Measurements from ENCODE around the gene RBFOX1. TPM values are rescaled to one million over a fixed set of nuclear protein-coding genes. Genes with fewer than 3 reads are reported as not detected.

RBFOX1 gene
- total and polyA plus RNA-seq, 10 of the 15 experiments (the other 5 are each of a cell fraction or from before 2014, with no cell fraction given) = 0.87 TPM; not detected in 9

GRCh38 chr16:7313170-7313569, 19.5 kb upstream of the RBFOX1 start:
- H3K4me3 ChIP-seq = no peak overlapping the region
- in situ Hi-C loops (cut with MboI) = no loop called here
- TF ChIP-seq LARP7 (IDR thresholded peaks at IDR 0.05) (no peak), ZBTB33 (IDR thresholded peaks at IDR 0.05) (no peak), CTCF (IDR thresholded peaks at IDR 0.05 in 2 of 3, conservative IDR thresholded peaks at IDR 0.05 in 1 of 3; ENCODE audit: control insufficient read depth in 2 of 3, extremely low read depth in 1 of 3, insufficient read depth in 1 of 3, low read depth in 3 of 3, low read length in 3 of 3) (peak in 2 of 3 experiments; percentile 2 to 21; a peak in 2 of 6 replicates), ZNF217 (IDR thresholded peaks at IDR 0.05) (no peak), RBBP5 (conservative IDR thresholded peaks at IDR 0.05) (no peak)
- ChIA-PET CTCF (no interaction called here), SMC1A (ENCODE audit: uncharacterized antibody, unreplicated experiment) (no interaction called here), RAD21 (ENCODE audit: unreplicated experiment) (no interaction called here), POLR2A (no interaction called here)
- no peaks in the 10 kb centered on the region; the same call in 2 of the 3 replicates for H3K9me3 ChIP-seq (replicated peaks; ENCODE audit: control insufficient read depth, insufficient read depth, low read length)
- FAIRE-seq (no peak), DNase-seq (ENCODE audit: low read depth, low spot score) (no peak), ATAC-seq (no peak)
- H3K27me3 ChIP-seq (replicated peaks in 1 of 2; ENCODE audit: control insufficient read depth in 2 of 2, insufficient read depth in 2 of 2, low read length in 1 of 2) = no peaks in the 10 kb centered on the region
- no peaks in the 10 kb centered on the region for H3K36me3 ChIP-seq (ENCODE audit: control insufficient read depth in 2 of 2, insufficient read depth in 2 of 2, low read length in 1 of 2)
- no peak overlapping the region for H3K9ac ChIP-seq (ENCODE audit: control insufficient read depth, insufficient read depth, low read length)
- H3K79me2 ChIP-seq (ENCODE audit: control insufficient read depth, insufficient read depth, low read length) = no peaks in the 10 kb centered on the region
- no peaks in the 10 kb centered on the region for H4K20me1 ChIP-seq (ENCODE audit: control insufficient read depth, insufficient read depth)
- no peak overlapping the region for H3K27ac ChIP-seq (ENCODE audit: control insufficient read depth, insufficient read depth)
- no peaks in the 10 kb centered on the region for H3K4me1 ChIP-seq (ENCODE audit: control insufficient read depth, insufficient read depth, low read length)
- H2AFZ ChIP-seq (ENCODE audit: control insufficient read depth, low read depth, low read length) = no peak overlapping the region
- intact Hi-C loops (cut with micrococcal nuclease; ENCODE audit: unreplicated experiment) = no loop called here
- BruUV-seq (replicated peaks) = no TSS peak
- no peak overlapping the region for H3K4me2 ChIP-seq (ENCODE audit: control insufficient read depth, insufficient read depth)
- WGBS (ENCODE audit: insufficient coverage, insufficient replicate concordance, low lambda C conversion rate, missing lambda C conversion rate) = 42% methylated on average over 5 of the region's 5 CpGs

Data from GM12878 (cell line).